ENCODE data around the gene C14orf39. TPM values are rescaled to one million over a fixed set of nuclear protein-coding genes. Genes with fewer than 3 reads are reported as not detected.

Gene C14orf39
- total and polyA plus RNA-seq, 2 of the 13 experiments (the other 11 are each of a cell fraction or from before 2014, with no cell fraction given) = not detected

DNA sequence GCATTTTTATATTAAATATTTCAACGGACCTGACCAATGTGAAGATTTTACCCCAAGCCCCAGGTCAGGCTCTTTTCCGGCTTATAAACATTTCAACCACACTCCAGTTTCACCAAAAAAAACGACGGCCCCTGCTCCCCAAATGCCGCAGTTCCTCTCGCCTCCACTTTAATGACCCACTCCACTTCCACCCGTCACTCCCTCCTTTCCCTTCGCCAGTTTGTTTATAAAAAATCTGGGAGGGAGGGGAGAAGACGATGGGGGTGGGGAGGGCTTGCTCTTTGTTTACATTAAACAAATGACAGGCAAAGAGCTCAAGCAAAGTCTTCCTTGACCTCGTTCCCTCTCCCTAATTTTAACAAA, 28.5 kb upstream of the C14orf39 start:
- ChIA-PET POLR2A (no interaction called here), CTCF (ENCODE audit: low intra/inter-chr PET ratio, low total read pairs) (interaction anchor here (1.3 kb wide), 1 partner anchor 164 kb away, joined by 4 read pairs; no protein-coding TSS in a partner anchor)
- Histone ChIP-seq H3K36me3 (replicated peaks in 1 of 2; ENCODE audit: control insufficient read depth in 1 of 2, insufficient read depth in 2 of 2, low read length in 2 of 2) (no peaks in the 10 kb centered on the region), H2AFZ (ENCODE audit: low read length) (no peak overlapping the region), H4K20me1 (ENCODE audit: insufficient read depth, low read length) (no peaks in the 10 kb centered on the region), H3K27me3 (ENCODE audit: control insufficient read depth in 1 of 2, insufficient read depth in 2 of 2, low read length in 2 of 2) (peaks cover 0 to 44% of the 10 kb centered on the region in 2 experiments; a peak in 4 of 5 replicates), H3K79me2 (ENCODE audit: insufficient read depth, low read length) (no peaks in the 10 kb centered on the region), H3K9ac (ENCODE audit: insufficient read depth, low read depth, low read length) (no peak overlapping the region), H3K4me2 (ENCODE audit: low read depth, low read length) (peak overlapping the region; percentile 78), H3K27ac (ENCODE audit: extremely low read length, insufficient read depth, low read length) (no peak overlapping the region), H3K4me3 (replicated peaks in 1 of 3; ENCODE audit: insufficient read depth in 1 of 3, low read depth in 2 of 3, low read length in 3 of 3) (peak overlapping the region; percentile 51 to 74 (median 69)), H3K4me1 (ENCODE audit: insufficient read depth, low read length) (no peaks in the 10 kb centered on the region), H3K9me3 (ENCODE audit: low read length) (no peaks in the 10 kb centered on the region)
- ATAC-seq (no peak), DNase-seq (ENCODE audit: low spot score) (no peak), FAIRE-seq (no peak)
- TF ChIP-seq FLYWCH1 (CRISPR knock-in tag; IDR thresholded peaks at IDR 0.05) (no peak), ZSCAN31 (CRISPR knock-in tag; IDR thresholded peaks at IDR 0.05; ENCODE audit: low read depth) (no peak), CBX2 (IDR thresholded peaks at IDR 0.05; ENCODE audit: low read depth, low read length) (0 out of 2 replicates have a peak, but pooled peaks have one; percentile 9), CBX2 (CRISPR knock-in tag; IDR thresholded peaks at IDR 0.05; ENCODE audit: low read depth) (no peak)
- TF ChIP-seq, protein P1, sequence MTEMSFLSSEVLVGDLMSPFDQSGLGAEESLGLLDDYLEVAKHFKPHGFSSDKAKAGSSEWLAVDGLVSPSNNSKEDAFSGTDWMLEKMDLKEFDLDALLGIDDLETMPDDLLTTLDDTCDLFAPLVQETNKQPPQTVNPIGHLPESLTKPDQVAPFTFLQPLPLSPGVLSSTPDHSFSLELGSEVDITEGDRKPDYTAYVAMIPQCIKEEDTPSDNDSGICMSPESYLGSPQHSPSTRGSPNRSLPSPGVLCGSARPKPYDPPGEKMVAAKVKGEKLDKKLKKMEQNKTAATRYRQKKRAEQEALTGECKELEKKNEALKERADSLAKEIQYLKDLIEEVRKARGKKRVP (CRISPR knock-in tag; IDR thresholded peaks at IDR 0.05) = no peak
- TF ChIP-seq, protein P2, sequence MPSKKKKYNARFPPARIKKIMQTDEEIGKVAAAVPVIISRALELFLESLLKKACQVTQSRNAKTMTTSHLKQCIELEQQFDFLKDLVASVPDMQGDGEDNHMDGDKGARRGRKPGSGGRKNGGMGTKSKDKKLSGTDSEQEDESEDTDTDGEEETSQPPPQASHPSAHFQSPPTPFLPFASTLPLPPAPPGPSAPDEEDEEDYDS (CRISPR knock-in tag; IDR thresholded peaks at IDR 0.05) = no peak
- in situ Hi-C loops (cut with HindIII; ENCODE audit: extremely low pct_ligation_motif_present, low pct_unique_long_range_greater_than_20kb) (no loop called here), intact Hi-C loops (cut with micrococcal nuclease; ENCODE audit: unreplicated experiment) (no loop called here)
- 3% methylated on average over 10 of the region's 10 CpGs for WGBS (ENCODE audit: low lambda C conversion rate)
- BruUV-seq (replicated peaks) = no TSS peak

DNA sequence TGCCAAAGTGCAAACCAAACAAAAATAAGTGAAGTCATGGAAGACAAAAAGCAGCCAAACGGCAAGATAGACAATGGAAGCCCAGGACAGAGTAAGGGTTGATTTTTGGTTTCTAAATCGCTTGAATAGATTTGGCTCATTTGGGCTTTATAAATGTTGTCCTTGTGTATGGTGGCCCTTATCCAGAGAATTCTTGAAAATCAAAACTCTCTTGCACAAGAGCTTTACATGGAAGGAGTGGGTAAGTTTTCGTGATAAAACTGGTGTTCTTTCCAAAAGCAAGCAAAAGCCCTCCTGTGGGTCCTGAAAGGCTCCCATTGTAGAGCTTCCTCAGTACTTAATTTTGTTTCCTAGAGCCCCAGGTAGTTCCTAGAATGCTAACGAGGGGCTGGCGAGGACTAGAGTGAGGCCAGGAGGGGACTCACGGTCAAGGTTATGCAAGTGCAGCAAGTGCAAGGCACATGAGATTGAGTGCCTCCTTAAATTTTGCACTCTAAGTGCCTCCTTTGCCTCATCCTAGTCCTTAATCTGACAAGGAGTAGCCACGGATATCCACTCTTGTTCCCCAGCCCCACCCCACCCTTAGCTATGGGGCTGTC, 27.2 kb upstream of the C14orf39 start:
- POLR2A ChIA-PET = no interaction called here
- no peaks in the 10 kb centered on the region for H3K36me3 ChIP-seq (replicated peaks in 1 of 2; ENCODE audit: control insufficient read depth in 1 of 2, insufficient read depth in 2 of 2, low read length in 2 of 2)
- no peak for DNase-seq (ENCODE audit: low spot score)
- no peaks in the 10 kb centered on the region for H3K9me3 ChIP-seq (ENCODE audit: low read length)
- H3K79me2 ChIP-seq (ENCODE audit: insufficient read depth, low read length) = no peaks in the 10 kb centered on the region
- 4% methylated on average over 7 of the region's 7 CpGs for WGBS (ENCODE audit: low lambda C conversion rate)
- in situ Hi-C loops (cut with HindIII; ENCODE audit: extremely low pct_ligation_motif_present, low pct_unique_long_range_greater_than_20kb) (no loop called here), intact Hi-C loops (cut with micrococcal nuclease; ENCODE audit: unreplicated experiment) (no loop called here)
- no peak for FAIRE-seq
- H4K20me1 ChIP-seq (ENCODE audit: insufficient read depth, low read length) = no peaks in the 10 kb centered on the region
- no peak overlapping the region for H3K4me2 ChIP-seq (ENCODE audit: low read depth, low read length)
- no peaks in the 10 kb centered on the region for H3K4me1 ChIP-seq (ENCODE audit: insufficient read depth, low read length)
- no peak overlapping the region for H3K27ac ChIP-seq (ENCODE audit: extremely low read length, insufficient read depth, low read length)
- no peak overlapping the region for H3K9ac ChIP-seq (ENCODE audit: insufficient read depth, low read depth, low read length)
- H3K27me3 ChIP-seq (ENCODE audit: control insufficient read depth in 1 of 2, insufficient read depth in 2 of 2, low read length in 2 of 2) = peaks cover 0 to 44% of the 10 kb centered on the region in 2 experiments; a peak in 4 of 5 replicates
- no peak overlapping the region for H3K4me3 ChIP-seq (replicated peaks in 1 of 3; ENCODE audit: insufficient read depth in 1 of 3, low read depth in 2 of 3, low read length in 3 of 3)
- no peak overlapping the region for H2AFZ ChIP-seq (ENCODE audit: low read length)
- CTCF ChIA-PET (ENCODE audit: low intra/inter-chr PET ratio, low total read pairs) = no interaction called here
- no TSS peak for BruUV-seq (replicated peaks)
- no peak for ATAC-seq
- TF ChIP-seq KDM1A (CRISPR knock-in tag; IDR thresholded peaks at IDR 0.05) (no peak), FOXA3 (CRISPR knock-in tag; IDR thresholded peaks at IDR 0.05) (no peak), RARG (CRISPR knock-in tag; IDR thresholded peaks at IDR 0.05; ENCODE audit: low read depth) (no peak), NFIC (IDR thresholded peaks at IDR 0.05; ENCODE audit: low read length) (no peak), ZNF101 (CRISPR knock-in tag; IDR thresholded peaks at IDR 0.05; ENCODE audit: borderline replicate concordance, low read depth) (no peak), REXO4 (CRISPR knock-in tag; IDR thresholded peaks at IDR 0.05; ENCODE audit: borderline replicate concordance) (no peak), SMAD3 (CRISPR knock-in tag; IDR thresholded peaks at IDR 0.05) (no peak), NFIB (CRISPR knock-in tag; IDR thresholded peaks at IDR 0.05; ENCODE audit: borderline replicate concordance) (no peak), MTF2 (CRISPR knock-in tag; IDR thresholded peaks at IDR 0.05; ENCODE audit: borderline replicate concordance) (no peak), CBX1 (IDR thresholded peaks at IDR 0.05; ENCODE audit: low read depth) (no peak), ISL2 (CRISPR knock-in tag; IDR thresholded peaks at IDR 0.05) (no peak), SMYD3 (CRISPR knock-in tag; IDR thresholded peaks at IDR 0.05) (no peak)
- TF ChIP-seq, protein P3, sequence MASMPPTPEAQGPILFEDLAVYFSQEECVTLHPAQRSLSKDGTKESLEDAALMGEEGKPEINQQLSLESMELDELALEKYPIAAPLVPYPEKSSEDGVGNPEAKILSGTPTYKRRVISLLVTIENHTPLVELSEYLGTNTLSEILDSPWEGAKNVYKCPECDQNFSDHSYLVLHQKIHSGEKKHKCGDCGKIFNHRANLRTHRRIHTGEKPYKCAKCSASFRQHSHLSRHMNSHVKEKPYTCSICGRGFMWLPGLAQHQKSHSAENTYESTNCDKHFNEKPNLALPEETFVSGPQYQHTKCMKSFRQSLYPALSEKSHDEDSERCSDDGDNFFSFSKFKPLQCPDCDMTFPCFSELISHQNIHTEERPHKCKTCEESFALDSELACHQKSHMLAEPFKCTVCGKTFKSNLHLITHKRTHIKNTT (CRISPR knock-in tag; IDR thresholded peaks at IDR 0.05) = no peak
